Activated T-cell treated with anti-CD3 and anti-CD28 coated beads, Interleukin-2, amount 50 U/mL, for 24 hours (primary cell): ENCODE results near the gene DPH2.

Experiments used
- DNase-seq: peaks from one replicate; pipeline ENCODE4 v3.0.0-alpha.2; 2020
- H3K27ac Mint-ChIP-seq: 2 replicates; pipeline ENCODE4 v1.8.0; 2020; ENCODE audit warnings: mild to moderate bottlenecking, mixed read lengths
- H3K27me3 Mint-ChIP-seq: 2 replicates; pipeline ENCODE4 v1.8.0; 2020; ENCODE audit warnings: mixed read lengths
- H3K36me3 Mint-ChIP-seq: 2 replicates; pipeline ENCODE4 v1.8.0; 2020; ENCODE audit warnings: low read depth, mixed read lengths
- H3K4me1 Mint-ChIP-seq: 2 replicates; pipeline ENCODE4 v1.8.0; 2020; ENCODE audit warnings: low read depth, mixed read lengths
- H3K4me3 Mint-ChIP-seq: 2 replicates; pipeline ENCODE4 v1.8.0; 2020; ENCODE audit warnings: mild to moderate bottlenecking, moderate library complexity, mixed read lengths
- H3K9me3 Mint-ChIP-seq: 2 replicates; pipeline ENCODE4 v1.8.0; 2020; ENCODE audit warnings: mixed read lengths

DPH2 gene

DNA sequence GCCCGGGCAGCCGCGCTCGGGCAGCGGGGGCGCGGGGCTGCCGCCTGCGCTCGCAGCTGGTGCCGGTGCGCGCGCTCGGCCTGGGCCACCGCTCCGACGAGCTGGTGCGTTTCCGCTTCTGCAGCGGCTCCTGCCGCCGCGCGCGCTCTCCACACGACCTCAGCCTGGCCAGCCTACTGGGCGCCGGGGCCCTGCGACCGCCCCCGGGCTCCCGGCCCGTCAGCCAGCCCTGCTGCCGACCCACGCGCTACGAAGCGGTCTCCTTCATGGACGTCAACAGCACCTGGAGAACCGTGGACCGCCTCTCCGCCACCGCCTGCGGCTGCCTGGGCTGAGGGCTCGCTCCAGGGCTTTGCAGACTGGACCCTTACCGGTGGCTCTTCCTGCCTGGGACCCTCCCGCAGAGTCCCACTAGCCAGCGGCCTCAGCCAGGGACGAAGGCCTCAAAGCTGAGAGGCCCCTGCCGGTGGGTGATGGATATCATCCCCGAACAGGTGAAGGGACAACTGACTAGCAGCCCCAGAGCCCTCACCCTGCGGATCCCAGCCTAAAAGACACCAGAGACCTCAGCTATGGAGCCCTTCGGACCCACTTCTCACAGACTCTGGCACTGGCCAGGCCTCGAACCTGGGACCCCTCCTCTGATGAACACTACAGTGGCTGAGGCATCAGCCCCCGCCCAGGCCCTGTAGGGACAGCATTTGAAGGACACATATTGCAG is 33.2 kb upstream of the DPH2 start:
- H3K9me3 Mint-ChIP-seq = no peaks in the 10 kb centered on the region
- H3K4me3 Mint-ChIP-seq = peak overlapping the region; percentile 23
- no peak for DNase-seq
- H3K27ac Mint-ChIP-seq = no peak overlapping the region
- H3K4me1 Mint-ChIP-seq = peaks cover 17% of the 10 kb centered on the region
- H3K27me3 Mint-ChIP-seq = peaks cover 37% of the 10 kb centered on the region
- H3K36me3 Mint-ChIP-seq = peaks cover 17% of the 10 kb centered on the region

DNA sequence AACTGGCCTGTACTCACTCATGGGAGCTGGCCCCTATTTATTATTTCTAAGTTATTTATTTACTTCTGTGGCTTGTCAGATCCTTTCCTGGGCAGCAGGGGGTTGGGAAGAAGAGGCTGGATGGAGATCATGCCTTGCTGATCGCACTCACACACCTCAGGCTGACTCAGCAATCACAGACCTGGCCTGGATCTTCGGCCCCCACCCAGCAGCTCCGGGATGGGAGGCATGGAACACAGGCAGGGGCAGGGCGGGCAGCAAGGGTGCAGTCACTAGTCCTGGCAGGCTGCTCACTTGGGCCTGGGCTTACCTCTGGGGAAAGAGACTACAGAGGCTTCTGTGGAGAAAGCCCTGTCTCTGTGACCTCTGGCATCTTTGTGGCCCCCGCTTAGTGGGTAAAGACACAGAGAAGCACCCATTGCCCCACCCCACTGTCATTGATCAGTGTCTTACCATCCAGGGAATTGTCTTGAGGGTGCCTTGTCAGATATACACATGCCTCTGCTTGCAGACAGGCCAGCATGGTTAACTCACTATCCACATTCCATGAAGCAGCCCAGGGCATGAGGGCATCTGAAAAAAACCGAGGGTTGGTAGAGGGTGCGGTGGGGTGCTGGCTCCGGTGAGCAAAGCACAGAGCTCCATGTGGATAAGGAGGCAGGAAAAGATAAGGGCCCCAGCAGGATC is 32.5 kb upstream of the DPH2 start:
- Mint-ChIP-seq H3K36me3 (peaks cover 20% of the 10 kb centered on the region), H3K4me3 (no peak overlapping the region), H3K4me1 (peaks cover 17% of the 10 kb centered on the region), H3K27me3 (peaks cover 36% of the 10 kb centered on the region), H3K27ac (no peak overlapping the region), H3K9me3 (no peaks in the 10 kb centered on the region)
- DNase-seq = no peak

DNA sequence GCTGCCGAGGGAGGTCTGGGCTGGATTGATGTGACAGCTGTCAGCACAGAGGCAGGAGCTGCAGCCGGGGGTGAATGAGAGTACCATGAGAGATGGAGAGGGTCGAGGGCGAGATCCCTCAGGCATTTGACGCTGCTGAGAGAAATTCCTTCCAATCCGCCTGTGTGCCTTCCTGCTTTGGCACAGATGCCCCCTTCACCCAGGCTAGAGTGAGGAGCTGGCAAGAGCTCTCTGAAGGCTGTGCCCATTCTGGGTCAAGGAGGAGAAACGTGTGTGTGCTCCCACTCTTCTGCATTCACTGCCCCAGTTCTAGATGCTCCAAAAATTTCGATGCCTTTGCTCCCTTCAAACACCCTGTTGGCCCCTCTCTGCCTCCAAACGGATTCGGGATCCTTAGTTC is 31.4 kb upstream of the DPH2 start:
- Mint-ChIP-seq H3K27me3 (peaks cover 26% of the 10 kb centered on the region), H3K4me1 (peaks cover 17% of the 10 kb centered on the region), H3K27ac (no peak overlapping the region), H3K4me3 (no peak overlapping the region), H3K9me3 (no peaks in the 10 kb centered on the region), H3K36me3 (peaks cover 28% of the 10 kb centered on the region)
- no peak for DNase-seq

DNA sequence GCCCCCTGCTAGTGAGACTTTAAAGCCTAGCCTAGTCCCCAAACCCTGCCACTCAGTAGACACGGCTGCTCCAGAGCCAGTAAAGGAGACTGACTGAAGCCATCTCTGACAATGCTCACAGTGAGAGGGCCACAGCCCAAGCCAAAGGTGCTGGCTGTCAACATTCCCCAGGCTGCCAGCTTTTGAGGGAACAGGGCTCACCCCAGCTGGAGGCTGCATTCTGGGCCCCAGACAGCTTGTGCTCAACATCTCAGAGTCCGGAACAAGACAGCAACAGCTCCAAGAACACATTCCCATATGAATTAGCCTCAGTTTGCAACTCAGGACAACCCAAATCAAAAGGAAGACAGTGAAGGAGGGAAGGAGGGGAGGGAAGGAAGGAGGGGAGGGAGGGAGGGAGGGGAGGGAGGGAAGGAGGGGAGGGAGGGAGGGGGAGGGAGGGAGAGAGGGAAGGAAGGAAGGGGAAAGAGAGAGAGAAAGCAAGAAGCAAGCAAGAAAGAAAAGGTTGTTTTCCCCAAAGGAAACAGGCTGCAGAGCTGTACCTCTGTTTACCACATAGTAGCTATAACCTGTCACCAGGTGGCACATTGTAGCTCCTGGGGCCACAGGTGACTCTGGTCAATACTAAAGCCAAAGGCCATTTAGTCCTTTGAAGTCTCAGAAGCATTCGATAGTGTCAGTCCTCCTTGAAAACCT is 30.8 kb upstream of the DPH2 start:
- H3K9me3 Mint-ChIP-seq = no peaks in the 10 kb centered on the region
- DNase-seq = no peak
- H3K4me1 Mint-ChIP-seq = peaks cover 13% of the 10 kb centered on the region
- no peak overlapping the region for H3K4me3 Mint-ChIP-seq
- H3K27ac Mint-ChIP-seq = no peak overlapping the region
- peaks cover 22% of the 10 kb centered on the region for H3K27me3 Mint-ChIP-seq
- H3K36me3 Mint-ChIP-seq = peaks cover 28% of the 10 kb centered on the region

DNA sequence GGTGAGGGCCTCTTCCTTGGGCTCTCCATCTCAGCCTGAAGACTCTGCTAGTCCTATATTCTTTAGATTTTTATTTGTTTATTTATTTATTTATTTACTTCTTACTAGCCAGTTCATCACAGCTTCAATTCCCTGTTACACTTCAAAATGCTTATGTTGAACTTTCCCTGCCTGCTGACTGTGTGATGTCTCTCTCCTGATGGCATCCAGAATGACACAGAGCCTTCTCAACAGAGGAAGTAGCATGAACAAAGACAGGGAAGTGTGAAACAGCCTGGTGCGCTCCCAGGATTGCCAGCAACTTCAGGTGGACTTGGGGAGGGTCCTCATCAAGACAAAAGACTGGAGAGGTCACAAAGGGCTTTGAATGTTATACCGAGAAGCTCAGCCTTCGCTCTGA is 27.4 kb upstream of the DPH2 start:
- H3K4me1 Mint-ChIP-seq = peaks cover 28% of the 10 kb centered on the region

DNA sequence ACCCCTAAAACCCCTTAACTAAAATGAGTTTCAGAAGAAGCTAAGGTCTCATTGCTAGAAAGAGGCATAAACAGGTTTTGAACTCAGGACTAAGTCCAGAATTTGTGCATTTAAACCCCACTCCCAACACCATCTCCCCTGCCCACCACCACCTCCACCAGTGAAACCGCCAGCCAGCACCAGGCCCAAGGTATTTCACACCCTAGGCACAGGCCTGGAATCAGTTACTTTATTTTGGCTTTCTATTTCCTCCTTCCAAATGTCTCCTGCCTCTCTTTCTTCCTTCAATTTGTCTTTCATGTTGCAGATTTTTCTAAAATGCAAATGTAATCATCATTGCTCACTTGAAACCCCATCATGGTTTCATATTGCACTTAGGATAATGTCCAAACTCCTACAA is 24.9 kb upstream of the DPH2 start:
- no peaks in the 10 kb centered on the region for H3K27me3 Mint-ChIP-seq
- no peaks in the 10 kb centered on the region for H3K9me3 Mint-ChIP-seq
- H3K36me3 Mint-ChIP-seq = peaks cover 48% of the 10 kb centered on the region
- H3K4me1 Mint-ChIP-seq = peaks cover 47% of the 10 kb centered on the region
- H3K27ac Mint-ChIP-seq = peak overlapping the region; percentile 66
- no peak for DNase-seq
- peak overlapping the region; percentile 94 for H3K4me3 Mint-ChIP-seq

More for the DNA sequence above, 27.4 kb upstream of the DPH2 start:
- Mint-ChIP-seq H3K9me3 (no peaks in the 10 kb centered on the region), H3K27ac (no peak overlapping the region), H3K4me3 (no peak overlapping the region), H3K36me3 (peaks cover 45% of the 10 kb centered on the region), H3K27me3 (no peaks in the 10 kb centered on the region)
- DNase-seq = no peak

DNA sequence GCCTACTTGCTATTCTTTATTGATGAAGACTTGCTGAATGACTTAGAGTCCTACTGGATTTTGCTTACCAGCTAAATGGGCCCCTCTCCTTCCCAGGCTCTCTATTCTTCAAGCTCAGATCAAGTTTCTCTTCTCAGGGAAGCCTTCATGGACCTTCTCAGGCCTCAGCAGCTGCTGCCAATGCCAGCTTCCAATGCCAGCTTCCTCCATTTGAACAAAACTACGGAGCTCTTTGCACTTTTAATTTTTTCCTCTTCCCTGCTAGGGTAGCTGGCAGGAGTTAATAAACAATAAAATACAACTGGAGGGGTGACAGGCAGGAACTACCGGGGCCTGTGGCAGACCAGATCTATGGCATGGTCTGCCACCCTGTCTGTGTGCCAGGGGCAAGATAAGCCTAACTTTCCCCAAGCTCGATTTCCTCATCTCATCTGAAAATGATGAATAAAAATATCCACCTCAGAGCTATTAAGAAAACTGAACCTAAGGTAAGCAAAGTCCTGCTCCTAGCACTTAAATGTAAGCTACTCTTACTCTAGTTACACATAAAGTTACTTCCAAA is 24.1 kb upstream of the DPH2 start:
- peak overlapping the region; percentile 94 for H3K4me3 Mint-ChIP-seq
- H3K4me1 Mint-ChIP-seq = peaks cover 53% of the 10 kb centered on the region
- no peaks in the 10 kb centered on the region for H3K27me3 Mint-ChIP-seq
- H3K36me3 Mint-ChIP-seq = peaks cover 53% of the 10 kb centered on the region
- H3K27ac Mint-ChIP-seq = peak overlapping the region; percentile 98
- H3K9me3 Mint-ChIP-seq = no peaks in the 10 kb centered on the region
- no peak for DNase-seq

DNA sequence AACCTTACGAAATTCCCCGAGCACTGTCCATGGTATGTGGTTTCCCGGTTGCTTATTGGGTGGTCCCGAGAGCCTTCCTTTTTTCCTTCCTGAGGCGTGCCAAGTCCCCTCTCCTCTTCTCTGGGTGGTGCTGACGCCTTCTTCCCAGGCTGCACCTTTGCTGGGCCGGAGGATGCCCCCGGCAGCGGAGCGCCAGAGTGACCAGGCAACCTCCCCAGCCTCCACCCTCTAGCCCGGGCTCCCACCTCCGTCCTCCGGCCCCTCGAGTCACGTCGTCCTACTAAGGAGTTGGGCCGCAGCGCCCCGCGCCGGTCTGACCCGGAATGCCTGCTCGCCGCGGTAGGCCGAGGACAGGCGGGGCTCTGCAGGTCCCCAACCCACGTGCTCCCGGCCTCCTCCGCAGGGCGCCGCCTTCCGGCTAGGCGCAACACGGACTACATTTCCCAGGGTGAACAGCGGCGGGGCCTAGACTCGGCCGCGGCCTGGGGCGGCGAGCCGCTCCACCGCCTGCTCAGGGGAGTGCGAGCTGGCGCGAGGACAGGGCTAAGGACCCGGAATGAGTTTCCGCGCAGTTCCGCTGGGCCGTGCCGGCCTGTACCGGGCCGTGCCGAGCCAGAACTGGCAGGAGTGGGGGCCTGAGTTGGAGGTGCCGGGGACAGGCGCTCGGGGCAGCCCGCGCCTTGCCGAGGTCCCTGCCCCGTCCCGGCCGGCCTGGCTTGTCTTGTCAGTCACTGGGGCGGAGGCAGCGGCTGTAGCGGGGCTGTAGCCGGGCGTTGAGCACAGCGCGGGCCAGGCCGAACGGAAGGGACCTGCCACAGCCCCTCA is 23.4 kb upstream of the DPH2 start, which contains the start of gene IPO13:
Gene IPO13, plus strand, starts transcription at position 715 of the 825 bp plus-strand sequence. CDS start 651 bp downstream, outside the sequence.
- H3K4me1 Mint-ChIP-seq = peaks cover 59% of the 10 kb centered on the region
- H3K27me3 Mint-ChIP-seq = no peaks in the 10 kb centered on the region
- peak within 1 kb of the TSS; percentile 94 for H3K4me3 Mint-ChIP-seq
- peak within 1 kb of the TSS; percentile 98 for H3K27ac Mint-ChIP-seq
- H3K36me3 Mint-ChIP-seq = peaks cover 60% of the 10 kb centered on the region
- DNase-seq = peak; percentile 99
- H3K9me3 Mint-ChIP-seq = no peaks in the 10 kb centered on the region

DNA sequence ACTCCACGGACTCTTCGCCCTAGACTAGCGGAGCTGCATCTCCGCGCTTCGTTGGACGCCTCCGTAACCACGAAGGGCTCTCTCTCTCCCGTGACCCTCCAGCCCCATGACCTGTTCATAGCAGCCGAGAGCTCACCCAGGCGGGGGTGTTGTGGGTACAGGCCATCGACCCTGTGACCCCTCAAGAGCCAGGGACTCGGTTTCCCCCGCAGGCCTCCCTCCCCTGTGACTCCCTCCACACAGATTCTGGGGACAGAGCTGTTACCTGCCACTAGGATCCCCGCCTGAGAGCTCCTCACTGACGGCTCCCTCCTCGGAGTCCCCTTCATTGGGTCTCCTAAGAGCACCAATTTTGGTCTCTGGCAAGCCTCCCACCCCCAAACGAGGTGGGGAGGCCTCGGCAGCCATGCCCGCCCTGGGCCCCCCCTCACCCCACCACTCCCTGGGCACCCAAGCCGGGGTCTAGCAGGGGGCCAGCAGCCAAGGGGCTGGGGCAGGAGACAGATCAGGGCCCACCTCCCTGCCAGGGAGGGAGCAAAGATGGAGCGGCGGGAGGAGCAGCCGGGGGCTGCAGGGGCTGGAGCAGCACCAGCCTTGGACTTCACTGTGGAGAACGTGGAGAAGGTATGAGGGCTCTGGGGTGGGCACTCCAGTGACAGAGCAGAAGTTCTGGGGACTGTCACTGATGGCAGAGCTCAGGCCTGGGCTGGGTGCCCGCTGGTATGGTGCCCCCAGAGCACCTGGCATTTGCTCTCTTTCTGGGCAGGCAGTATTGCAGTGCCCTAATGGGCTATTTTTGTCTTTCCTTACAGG is 22.5 kb upstream of the DPH2 start:
- peak overlapping the region; percentile 98 for H3K27ac Mint-ChIP-seq
- peaks cover 62% of the 10 kb centered on the region for H3K4me1 Mint-ChIP-seq

DNA sequence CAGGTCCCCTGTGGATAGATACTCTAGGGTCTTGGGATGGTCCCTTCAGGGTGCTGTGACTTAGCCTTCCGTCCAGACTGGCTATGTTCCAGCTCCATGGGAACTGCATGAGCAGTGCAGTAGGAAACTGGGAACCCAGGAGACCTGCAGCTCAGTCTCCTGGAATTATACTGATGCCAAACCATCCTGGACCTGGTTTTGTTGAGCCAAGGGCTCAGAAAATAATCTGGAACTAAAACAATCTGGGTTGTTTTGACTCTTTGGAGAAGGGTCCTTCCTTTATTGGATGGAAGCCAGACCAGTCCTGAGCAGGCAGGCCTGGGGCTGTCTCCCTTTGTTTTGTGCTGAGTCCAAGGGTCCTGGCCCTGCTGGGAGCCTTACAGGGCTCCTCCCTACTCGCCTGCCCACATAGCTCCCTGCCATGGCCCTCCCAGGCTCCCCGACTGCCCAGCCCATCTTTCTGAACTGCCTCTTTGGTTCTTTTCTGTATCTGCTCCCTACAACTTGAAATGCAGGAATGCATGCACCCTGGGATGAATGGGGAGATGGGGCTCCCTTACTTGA is 21.9 kb upstream of the DPH2 start:
- peaks cover 59% of the 10 kb centered on the region for H3K4me1 Mint-ChIP-seq
- peak overlapping the region; percentile 94 for H3K4me3 Mint-ChIP-seq

More for the DNA sequence above, 22.5 kb upstream of the DPH2 start:
- Mint-ChIP-seq H3K27me3 (no peaks in the 10 kb centered on the region), H3K4me3 (peak overlapping the region; percentile 94), H3K9me3 (no peaks in the 10 kb centered on the region), H3K36me3 (peaks cover 59% of the 10 kb centered on the region)
- no peak for DNase-seq

DNA sequence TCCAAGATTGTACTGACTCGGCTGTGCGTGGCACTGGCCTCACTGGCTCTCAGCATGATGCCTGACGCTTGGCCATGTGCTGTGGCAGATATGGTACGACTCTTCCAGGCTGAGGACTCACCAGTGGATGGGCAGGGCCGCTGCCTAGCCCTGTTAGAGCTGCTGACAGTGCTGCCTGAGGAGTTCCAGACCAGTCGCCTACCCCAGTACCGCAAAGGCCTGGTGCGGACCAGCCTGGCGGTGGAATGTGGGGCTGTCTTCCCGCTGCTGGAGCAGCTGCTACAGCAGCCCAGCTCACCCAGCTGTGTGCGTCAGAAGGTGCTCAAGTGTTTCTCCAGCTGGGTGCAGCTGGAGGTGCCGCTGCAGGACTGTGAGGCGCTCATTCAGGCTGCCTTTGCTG is 20.1 kb upstream of the DPH2 start:
- Mint-ChIP-seq H3K27me3 (no peaks in the 10 kb centered on the region), H3K4me1 (peaks cover 52% of the 10 kb centered on the region), H3K9me3 (no peaks in the 10 kb centered on the region), H3K4me3 (no peak overlapping the region), H3K36me3 (peaks cover 46% of the 10 kb centered on the region), H3K27ac (no peak overlapping the region)
- no peak for DNase-seq

More for the DNA sequence above, 21.9 kb upstream of the DPH2 start:
- no peak for DNase-seq
- Mint-ChIP-seq H3K36me3 (peaks cover 53% of the 10 kb centered on the region), H3K9me3 (no peaks in the 10 kb centered on the region), H3K27me3 (no peaks in the 10 kb centered on the region), H3K27ac (peak overlapping the region; percentile 98)

DNA sequence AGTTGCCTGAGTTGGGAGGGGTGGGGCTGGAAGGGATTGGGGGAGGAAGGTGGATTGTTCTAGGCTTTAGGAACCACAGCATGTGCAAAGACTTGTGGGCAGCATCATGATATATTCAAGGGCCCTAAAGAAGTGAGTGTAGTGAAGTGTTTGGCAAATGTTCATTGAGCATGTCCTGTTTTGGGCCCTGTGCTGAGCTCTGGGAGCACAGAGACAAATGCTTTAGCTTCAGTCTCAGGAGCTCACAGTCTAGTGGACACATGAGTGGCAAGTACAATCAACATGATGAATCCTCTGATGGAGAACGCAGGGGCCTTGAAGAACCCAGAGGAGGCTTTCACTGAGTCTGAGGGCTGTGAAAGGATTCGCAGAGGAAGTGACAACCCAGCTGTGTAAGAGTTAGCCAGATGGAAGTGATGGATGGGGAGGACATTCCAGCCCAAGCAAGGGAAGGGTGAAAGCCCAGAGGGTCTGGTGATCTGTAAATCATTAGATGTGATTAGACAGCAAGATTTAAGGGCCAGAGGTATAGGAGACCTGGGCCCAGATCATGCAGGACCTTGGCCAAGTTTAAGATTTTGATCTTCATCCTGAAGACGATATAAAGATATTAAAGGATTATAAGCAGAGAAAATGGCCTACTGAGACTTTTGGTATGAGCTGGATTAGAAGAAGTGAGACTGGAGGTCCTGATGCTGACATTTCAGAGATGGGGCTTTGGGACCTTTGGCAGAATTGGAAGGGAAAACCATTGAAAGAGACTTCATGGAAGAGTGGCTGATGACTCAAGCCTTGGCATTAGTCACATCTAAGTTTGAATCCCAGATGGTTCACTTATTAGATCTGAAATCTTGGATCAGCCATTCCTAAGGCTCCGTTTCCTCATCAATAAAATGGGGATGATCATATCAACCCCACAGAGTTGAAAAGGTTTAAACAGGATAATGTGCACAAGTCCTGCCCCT is 18.5 kb upstream of the DPH2 start:
- Mint-ChIP-seq H3K27me3 (no peaks in the 10 kb centered on the region), H3K4me3 (no peak overlapping the region), H3K27ac (no peak overlapping the region), H3K36me3 (peaks cover 39% of the 10 kb centered on the region), H3K4me1 (peaks cover 36% of the 10 kb centered on the region), H3K9me3 (no peaks in the 10 kb centered on the region)
- no peak for DNase-seq
